Activated naive CD4-positive, alpha-beta T cell treated with anti-CD3 and anti-CD28 coated beads, Interleukin-2, amount 50 U/mL, for 72 hours (primary cell): ENCODE measurements around the gene TFEB. TPM values are rescaled to one million over a fixed set of nuclear protein-coding genes. Genes with fewer than 3 reads are reported as not detected.

ENCODE experiments used
- ATAC-seq, 2 donors: fragments of 150-1000 bp; cut with Tn5 transposase; 2 replicates each; pipeline ENCODE4 v1.10.0; 2021; ENCODE audit warnings: mild to moderate bottlenecking in 2 of 2, moderate library complexity in 2 of 2
- DNase-seq, 2 donors: peaks; one replicate each; pipeline ENCODE4 v3.0.0; 2021 to 2022; ENCODE audit warnings: low spot score in 2 of 2
- H3K27ac Mint-ChIP-seq, 2 donors: one replicate each; pipeline ENCODE4 v1.8.0; 2022; ENCODE audit warnings: mild to moderate bottlenecking in 2 of 2, mixed read lengths in 2 of 2
- H3K36me3 Mint-ChIP-seq, 2 donors: one replicate each; pipeline ENCODE4 v1.8.0; 2022; ENCODE audit warnings: mixed read lengths in 2 of 2
- H3K9me3 Mint-ChIP-seq, 2 donors: one replicate each; pipeline ENCODE4 v1.8.0; 2022; ENCODE audit warnings: mixed read lengths in 2 of 2
- total RNA-seq, 2 donors: library from RNA; stranded (reverse); gene quantifications; one replicate each; pipeline ENCODE4 v1.2.3, GENCODE V29; 2022

Gene TFEB
- total RNA-seq, 2 donors from 2014 or later: 3.0 to 14.4 TPM

DNA sequence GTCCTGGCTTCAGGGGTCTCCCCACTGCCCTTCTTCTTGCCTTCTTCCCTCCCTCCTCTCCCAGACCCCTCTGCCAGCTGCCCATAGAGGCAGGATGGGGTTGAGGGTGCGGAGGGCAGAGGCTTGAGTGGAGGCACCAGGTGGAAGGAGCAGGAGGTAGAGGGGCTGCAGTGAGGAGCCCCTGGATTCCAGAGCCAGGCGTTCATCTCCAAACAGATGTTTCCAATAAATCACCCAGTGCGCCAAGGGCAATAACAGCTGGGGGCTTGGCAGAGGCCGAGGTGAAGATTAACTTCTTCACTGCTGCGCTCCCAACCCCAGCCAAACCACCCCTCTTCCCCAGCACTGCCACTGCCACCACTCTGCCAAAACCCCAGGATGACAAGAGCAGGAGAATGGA is 86.5 kb downstream of the TFEB start:
- ATAC-seq (no peak), DNase-seq (no peak)
- Mint-ChIP-seq H3K27ac (no peak overlapping the region), H3K36me3 (no peaks in the 10 kb centered on the region), H3K9me3 (no peaks in the 10 kb centered on the region)

DNA sequence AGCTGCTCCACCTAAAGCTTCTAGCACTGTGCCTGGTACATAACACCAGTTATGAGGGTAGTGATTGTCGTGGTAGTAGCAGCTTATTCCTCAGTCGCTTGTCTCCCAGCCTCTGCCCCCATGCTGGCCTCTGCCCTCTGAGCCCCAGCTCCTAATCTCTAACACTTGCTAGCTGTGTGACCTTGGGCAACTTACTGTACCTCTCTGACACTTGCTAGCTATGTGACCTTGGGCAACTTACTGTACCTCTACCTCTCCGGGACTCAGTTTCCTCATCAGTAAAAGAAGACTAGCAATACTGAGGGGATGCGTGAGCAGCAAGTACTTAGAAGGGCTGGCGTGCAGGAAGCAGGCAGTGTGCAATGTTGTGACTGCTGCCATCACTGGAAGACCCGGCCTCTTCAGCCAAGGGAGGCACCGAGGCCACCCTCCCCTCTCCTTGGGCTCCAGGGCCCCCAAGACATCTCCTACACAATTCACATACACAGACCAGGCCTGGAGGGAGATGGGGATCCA is 87.3 kb downstream of the TFEB start:
- Mint-ChIP-seq H3K27ac (no peak overlapping the region), H3K9me3 (no peaks in the 10 kb centered on the region), H3K36me3 (no peaks in the 10 kb centered on the region)
- DNase-seq (no peak), ATAC-seq (no peak)

DNA sequence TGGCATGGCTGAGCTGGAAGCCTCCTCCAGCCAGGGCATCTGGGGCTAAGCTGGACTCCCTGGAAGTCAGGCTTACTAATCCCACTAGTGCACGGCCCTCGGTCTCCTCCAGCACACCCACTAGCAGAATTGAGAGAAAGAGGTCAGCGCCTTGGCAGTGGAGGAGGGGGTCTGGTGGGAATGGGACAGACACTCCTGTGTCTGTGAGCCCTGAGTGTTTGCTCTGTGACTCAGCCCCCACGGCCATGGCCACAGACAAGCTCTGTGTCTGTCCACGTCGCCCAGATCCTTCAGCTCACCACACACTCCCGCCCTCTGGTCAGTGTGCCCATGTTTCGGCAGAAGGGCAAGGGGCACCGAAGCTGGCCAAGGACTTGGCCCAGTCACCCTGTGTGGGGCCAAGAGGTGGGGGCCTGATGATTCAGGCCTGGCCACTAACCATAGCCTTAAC is 88.3 kb downstream of the TFEB start:
- no peaks in the 10 kb centered on the region for H3K9me3 Mint-ChIP-seq
- no peak for DNase-seq
- no peak for ATAC-seq
- H3K27ac Mint-ChIP-seq: no peak overlapping the region
- H3K36me3 Mint-ChIP-seq: no peaks in the 10 kb centered on the region

- no peak overlapping the region for H3K27ac Mint-ChIP-seq
These were observed 89.2 kb downstream of the TFEB start for GRCh38 chr6:41646026-41646795.

DNA sequence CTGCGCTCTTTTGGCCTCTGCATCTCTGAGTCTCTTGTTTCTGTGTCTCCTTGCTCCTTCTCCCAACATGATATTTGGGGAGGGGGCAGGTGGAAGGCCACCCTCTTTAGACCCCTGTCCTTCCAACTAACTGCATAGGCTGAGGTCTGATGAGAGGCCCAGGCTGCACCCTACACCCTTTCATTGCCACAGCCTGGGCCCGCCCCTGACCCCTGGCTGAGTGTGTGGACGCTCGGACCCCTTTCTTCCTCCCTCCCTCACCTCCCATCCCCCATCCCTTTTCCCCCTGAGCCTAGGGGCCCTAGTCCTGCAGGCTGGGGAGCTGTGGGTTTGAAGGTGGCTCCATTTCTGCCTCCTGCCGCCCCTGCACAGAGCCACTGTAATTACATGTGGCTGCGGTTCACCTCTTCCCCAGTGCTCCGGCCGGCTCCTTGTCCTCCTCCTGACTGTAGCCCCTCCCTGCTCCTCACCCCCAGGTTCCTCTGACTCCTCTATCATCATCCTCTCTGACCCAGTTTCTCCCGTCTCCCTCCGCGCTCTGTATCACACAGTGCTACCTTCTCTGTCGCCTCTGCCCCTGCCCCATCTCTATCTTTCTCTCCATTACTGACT is 90.3 kb downstream of the TFEB start:
- Mint-ChIP-seq H3K36me3 (no peaks in the 10 kb centered on the region), H3K27ac (peak overlapping the region; percentile 70 to 78), H3K9me3 (no peaks in the 10 kb centered on the region)
- DNase-seq (no peak), ATAC-seq (no peak)

More at GRCh38 chr6:41646026-41646795, 89.2 kb downstream of the TFEB start:
- DNase-seq: no peak
- ATAC-seq: no peak
- no peaks in the 10 kb centered on the region for H3K9me3 Mint-ChIP-seq
- H3K36me3 Mint-ChIP-seq: no peaks in the 10 kb centered on the region

DNA sequence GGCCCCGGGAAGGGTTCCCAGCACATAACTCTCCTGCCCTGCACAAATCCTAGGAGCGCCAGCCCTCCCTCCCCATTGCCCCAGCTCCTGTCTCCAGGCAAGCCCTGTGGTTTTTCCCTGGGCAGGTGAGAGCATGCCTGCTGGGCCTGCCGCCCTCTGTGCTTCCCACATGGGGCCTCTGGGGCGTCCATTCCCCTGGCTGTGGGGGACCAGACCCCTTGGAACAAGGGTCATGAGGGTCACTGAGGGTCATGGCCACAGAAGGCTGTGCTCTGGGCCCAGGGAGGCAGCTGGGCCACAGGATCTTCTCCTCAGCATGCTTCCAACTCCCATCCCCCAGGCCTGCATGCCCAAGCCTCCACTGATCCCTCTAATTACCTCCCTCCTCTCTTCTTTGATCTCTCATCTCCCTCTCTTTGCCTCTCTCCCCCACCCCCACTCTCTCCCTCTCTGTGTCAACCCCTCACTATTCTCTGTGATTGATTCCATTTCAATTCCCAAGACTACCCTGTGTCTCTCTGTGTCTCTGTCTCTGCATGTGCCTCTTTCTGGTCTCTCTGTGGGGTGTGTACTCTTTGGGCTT is 91.0 kb downstream of the TFEB start:
- DNase-seq: no peak
- Mint-ChIP-seq H3K27ac (peak overlapping the region in 1 of 2 donors; percentile 70), H3K36me3 (no peaks in the 10 kb centered on the region), H3K9me3 (no peaks in the 10 kb centered on the region)
- no peak for ATAC-seq

DNA sequence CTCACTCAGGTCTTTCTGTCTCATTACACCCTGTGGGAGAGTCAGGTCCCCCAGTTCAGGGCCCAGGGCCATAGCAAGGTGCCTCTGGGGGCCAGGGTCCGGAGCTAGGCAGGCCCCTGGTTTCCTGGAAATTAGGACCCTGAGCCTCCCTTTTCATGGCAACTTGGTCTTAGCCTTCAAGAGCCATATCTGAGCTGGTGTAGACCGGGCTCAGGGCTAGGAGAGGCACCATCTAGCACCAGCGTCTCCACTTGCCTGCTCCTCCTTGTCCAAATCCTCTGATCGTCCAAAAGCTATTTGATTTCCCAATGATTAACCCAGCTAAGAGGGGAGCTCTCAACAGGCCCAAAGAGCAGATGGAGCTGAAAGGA is 91.5 kb downstream of the TFEB start:
- Mint-ChIP-seq H3K36me3 (no peaks in the 10 kb centered on the region), H3K9me3 (no peaks in the 10 kb centered on the region), H3K27ac (peak overlapping the region; percentile 56 to 70)
- no peak for ATAC-seq
- DNase-seq: no peak

DNA sequence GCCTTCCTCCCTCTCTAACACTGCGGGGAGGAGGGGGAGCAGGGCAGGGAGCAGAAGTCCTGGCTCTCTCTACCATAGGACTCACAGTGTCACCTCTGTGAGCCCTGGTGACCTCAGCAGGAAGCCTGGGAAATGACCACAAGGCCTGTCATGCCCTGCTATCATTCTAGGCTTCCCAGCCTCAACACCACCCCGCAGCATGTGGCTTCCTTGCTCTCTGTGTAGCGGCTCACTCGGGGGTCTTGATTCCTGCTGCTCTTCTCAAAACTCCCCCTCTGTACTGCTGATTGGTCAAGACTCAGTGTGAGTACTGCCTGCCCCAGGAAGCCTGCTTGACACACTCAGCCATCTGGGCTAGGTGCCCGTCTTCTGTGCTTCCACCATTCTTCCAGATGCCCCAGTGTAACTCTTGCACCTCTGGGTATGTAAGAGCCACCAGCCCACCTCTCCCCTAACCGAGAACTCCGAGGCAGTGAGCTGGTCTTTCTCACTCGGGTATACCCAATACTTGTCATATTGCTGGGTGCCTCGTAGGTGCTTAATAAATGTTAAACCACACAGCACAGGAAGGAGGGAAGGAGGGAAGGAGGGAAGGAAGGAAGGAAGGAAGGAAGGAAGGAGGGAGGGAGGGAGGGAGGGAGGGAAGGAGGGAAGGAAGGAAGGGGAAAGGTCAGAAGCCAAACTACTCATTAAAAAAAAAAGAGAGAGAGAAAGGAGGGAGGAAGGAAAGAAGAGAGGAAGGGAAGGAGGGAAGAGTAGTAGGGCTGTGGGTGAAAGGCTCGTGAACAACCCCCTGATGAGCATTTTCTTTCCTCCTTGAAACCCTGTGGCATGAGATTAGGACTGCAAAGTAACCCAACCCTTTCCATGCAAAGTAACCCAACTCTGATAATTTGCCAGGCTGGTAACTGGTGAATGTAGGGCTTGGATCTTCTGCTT is 92.2 kb downstream of the TFEB start:
- H3K9me3 Mint-ChIP-seq: no peaks in the 10 kb centered on the region
- no peak for ATAC-seq
- no peaks in the 10 kb centered on the region for H3K36me3 Mint-ChIP-seq
- DNase-seq: no peak
- peak overlapping the region in 1 of 2 donors; percentile 70 for H3K27ac Mint-ChIP-seq

DNA sequence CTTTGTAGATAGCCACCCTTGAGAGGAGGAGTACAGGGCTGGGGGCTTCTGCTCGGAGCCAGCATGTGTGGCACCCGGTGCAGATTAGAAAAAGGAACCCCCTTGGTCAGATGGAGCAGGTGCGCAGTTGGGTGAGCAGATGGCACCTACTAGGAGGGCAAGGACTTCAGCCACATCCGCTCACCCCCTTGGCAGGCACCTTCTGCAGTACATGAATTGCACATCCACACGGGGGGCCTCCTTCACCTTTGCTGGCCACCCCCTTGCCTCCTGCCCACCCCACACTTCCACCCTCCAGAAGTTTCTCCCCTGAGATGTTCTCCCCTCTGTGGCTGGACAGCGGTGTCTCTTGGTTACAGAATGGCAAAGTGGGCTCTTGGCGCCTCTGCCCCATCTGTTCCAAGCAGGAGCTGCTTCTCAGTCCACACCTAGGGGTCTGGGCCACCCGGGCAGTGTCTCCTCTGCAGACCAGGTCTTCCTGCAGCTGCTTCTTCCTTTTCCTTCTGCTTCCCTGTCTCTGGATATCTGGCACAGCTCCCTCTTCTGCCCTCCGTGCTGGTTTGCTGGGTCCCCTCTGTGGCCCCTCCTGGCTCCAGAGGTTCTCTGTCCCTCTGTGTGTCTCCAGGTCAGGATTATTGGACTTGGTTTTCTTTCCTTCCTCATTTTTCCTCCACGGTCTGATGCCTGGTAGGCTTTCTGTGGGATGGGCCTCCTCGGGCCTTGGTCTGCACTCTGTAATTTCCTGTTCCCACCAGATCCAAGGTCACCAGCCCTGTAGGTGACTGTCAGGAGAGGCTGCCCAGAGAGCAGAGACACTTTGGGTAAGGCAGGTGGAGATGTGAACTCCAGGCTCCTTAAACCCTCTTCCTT is 93.1 kb downstream of the TFEB start:
- Mint-ChIP-seq H3K36me3 (no peaks in the 10 kb centered on the region), H3K9me3 (no peaks in the 10 kb centered on the region), H3K27ac (no peak overlapping the region)
- ATAC-seq (no peak), DNase-seq (no peak)

GRCh38 chr6:41641352-41641925 is 94.0 kb downstream of the TFEB start:
- no peak overlapping the region for H3K27ac Mint-ChIP-seq
- no peak for ATAC-seq
- no peaks in the 10 kb centered on the region for H3K36me3 Mint-ChIP-seq

DNA sequence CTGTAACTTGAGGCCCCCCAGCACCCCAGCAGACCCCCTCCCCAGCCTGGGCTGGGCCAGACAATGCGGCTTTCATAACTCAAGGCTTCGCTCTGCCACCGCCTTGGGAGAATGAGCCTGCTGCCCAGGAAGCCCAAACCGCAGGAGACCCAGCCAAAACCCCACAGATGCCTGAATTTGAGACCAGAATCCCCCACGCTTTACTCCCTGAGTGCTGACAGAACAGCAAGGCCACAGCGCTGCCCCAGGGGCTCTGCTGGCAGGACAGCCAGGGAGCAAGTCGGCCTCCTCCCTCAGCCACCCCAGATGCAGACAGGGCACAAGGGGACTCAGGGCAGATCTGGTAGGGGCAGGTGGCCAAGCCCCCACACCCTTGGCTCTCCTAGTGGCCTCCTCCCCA is 95.0 kb downstream of the TFEB start:
- DNase-seq (no peak), ATAC-seq (no peak)
- Mint-ChIP-seq H3K9me3 (no peaks in the 10 kb centered on the region), H3K27ac (no peak overlapping the region), H3K36me3 (no peaks in the 10 kb centered on the region)

More at GRCh38 chr6:41641352-41641925, 94.0 kb downstream of the TFEB start:
- DNase-seq: no peak
- no peaks in the 10 kb centered on the region for H3K9me3 Mint-ChIP-seq

- H3K9me3 Mint-ChIP-seq: no peaks in the 10 kb centered on the region
- H3K27ac Mint-ChIP-seq: no peak overlapping the region
- ATAC-seq: no peak
- H3K36me3 Mint-ChIP-seq: no peaks in the 10 kb centered on the region
- DNase-seq: no peak
These were observed 95.5 kb downstream of the TFEB start for GRCh38 chr6:41639809-41640371.

- Mint-ChIP-seq H3K27ac (no peak overlapping the region), H3K36me3 (no peaks in the 10 kb centered on the region), H3K9me3 (no peaks in the 10 kb centered on the region)
- no peak for DNase-seq
- ATAC-seq: no peak
These were observed 96.2 kb downstream of the TFEB start for GRCh38 chr6:41638935-41639808.
